ENCODE data around the gene PI4KA.
"Not testable (repeated sequence)": the region's sequence is repeated elsewhere in the genome, so short reads cannot be mapped to it uniquely, and the experiment has no call there.

GRCh38 chr22:20821717-20822239 lies 36.8 kb downstream of the PI4KA start:
- TF ChIP-seq POLR2AphosphoS5 (IDR thresholded peaks at IDR 0.05; ENCODE audit: low read depth, low read length); TAF1 (IDR thresholded peaks at IDR 0.05; ENCODE audit: borderline replicate concordance, low read depth, low read length): not testable (repeated sequence)

Data from GM12892 (cell line).